GM19099 (cell line): Measurements from ENCODE around the gene XPO6.

Experiments
- POLR2A ChIP-seq: IDR thresholded peaks from 3 replicates; pipeline ENCODE4 v1.6.1; 2011; ENCODE audit warnings: low read depth; ENCODE audit not compliant: insufficient read length; ENCODE audit errors: extremely low read depth

XPO6 gene

DNA sequence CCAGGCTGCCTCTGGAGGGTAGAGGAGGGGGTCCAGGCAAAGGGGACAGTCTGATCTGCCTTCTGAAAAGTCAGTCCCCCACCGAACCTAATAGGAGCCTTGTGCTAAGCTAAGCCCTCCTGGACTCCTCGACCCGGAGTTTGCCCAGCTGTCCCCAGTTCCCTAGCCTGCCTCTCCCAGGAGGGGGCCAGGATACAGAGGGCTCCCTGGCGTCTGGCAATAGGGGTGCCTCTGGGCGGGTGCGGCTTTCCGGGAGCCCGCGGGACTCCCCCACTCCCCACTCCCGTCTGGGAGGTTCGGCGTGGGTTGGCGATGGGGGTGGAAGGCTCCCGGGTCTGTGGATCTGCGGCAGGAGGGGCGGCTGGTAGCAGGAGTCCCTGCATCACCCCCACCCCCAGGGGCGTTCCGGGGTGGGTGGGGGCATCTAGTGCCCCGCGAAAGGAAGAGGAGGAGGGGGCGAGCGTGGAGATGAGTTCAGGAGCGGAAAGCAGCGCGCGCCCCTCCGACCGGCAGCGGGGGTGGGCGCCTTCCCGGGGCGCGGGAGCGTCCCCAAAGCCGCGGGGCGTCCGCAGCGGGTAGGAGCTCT, 149.4 kb downstream of the XPO6 start:
- TF ChIP-seq POLR2A: no peak

DNA sequence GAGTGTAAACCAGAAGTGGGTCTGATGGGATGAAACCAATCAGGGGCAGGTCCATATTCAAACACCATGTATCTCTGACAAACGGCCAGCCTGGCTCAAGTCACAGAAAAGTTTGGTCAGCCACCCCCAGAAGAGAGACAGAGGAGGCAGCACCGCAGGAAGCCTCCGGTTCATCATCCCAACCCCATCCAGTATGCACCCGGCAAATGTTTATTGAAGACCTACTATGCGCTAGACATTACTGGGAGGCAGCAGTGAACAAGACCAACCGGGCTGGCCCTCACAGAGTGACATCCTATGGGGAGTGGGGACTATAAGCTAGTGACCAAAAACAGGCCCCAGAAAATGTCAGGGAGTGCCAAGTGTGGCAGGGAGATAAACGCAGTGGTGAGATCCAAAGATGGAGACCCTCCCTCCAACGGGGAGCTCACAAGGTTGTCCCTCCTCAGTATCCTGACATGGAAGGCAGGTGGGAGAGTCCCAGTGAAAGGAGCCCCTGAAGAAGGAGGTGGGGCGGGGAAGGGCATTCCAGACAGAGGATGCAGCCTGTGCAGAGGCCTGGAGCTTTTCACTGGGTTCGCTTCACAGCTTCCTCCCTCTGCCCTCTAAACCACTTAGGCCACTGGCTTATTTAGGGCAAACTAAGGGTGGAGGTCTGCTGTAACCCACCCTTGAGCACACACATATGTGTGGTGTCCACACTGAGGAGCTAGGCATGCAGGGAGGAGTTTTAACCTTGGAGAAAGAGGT, 150.2 kb downstream of the XPO6 start:
- no peak for TF ChIP-seq POLR2A

DNA sequence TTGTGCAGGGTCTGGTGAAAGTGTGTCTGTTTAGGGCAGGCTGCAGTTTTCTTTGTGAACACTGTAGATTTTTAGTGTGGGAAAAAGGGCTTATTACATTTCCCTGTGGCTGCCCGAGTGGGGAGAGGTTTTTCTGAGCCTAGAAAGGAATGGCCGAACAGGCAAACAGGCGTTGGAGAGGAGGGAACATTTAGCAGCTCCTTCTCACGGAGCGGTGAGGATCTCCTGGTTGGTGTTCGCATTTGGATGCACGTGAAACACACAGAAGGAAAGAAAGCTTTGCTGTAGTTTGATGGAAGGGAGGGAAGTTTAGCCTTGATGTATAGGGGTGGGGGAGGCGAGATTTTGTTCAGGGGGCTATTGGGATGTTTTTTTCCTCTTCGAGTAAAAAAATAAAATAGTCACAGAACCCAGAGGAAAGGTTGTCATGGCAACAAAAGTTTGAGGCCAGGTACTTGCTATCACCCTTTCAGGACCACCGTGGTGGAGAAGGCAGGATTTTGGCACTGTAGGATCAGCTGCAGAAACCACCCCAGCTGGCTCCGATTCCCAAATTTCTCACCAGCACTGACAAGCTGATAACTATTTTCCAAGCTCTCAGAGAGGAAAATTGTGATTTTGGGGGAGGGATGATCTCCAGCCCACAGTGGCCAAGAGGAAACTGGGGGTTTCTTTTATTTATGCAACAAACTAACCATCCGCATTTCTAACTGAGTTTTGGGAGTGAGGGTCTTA, 151.8 kb downstream of the XPO6 start:
- TF ChIP-seq POLR2A: no peak

DNA sequence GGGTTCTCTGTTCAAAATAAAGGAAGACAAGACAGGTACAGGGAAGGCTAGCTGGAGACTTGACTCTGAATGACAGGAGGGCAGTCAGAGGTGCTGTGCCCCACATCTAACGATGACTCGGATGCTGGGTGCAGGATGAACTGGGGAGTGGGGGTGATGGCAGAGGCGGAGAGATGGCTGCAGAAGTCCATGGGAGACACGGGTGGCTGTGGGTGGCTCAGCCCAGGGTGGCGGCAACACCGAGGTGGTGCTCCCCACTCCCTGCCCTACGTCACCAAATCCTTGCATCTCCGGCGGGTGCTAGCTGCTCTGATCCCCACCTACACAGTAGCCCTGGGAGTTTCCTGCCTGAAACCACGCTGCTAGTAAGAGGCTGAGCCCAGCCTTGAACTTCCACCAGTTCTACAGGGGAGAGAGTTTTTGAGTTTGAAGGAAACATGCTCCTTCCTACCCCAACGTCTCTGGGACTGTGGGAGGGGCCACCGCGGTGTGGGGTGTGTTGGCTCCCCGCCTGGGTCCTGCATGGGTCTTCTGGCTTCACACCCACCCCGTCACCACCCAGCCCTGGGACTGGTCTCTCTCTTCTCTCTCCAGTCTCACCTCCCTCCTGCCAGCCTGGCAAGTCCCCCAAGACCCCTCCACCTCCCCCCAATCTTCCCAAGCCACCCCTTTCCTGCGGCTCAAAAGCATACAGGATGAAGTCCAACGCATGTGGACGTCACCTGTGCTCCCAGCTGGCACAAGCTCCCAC, 152.8 kb downstream of the XPO6 start:
- no peak for TF ChIP-seq POLR2A

DNA sequence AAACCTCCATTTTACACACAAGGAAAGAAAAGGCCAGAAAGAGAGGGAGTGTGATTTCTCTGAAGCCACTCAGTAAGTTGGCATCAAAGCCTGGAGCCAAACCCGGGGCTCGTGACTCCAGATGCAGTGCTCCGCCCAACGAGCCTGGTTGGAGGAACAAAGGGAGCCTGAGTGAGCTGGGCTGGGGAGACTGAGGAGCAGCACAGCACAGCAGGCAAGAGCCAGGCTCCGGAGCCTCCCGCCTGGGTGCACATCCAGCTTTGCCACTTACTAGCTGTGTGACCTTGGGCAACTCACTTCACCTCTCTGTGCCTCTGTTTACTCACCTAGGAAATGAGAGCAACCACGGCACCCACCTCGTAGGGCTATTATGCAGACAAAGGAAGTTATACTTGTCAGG, 153.8 kb downstream of the XPO6 start:
- no peak for TF ChIP-seq POLR2A

DNA sequence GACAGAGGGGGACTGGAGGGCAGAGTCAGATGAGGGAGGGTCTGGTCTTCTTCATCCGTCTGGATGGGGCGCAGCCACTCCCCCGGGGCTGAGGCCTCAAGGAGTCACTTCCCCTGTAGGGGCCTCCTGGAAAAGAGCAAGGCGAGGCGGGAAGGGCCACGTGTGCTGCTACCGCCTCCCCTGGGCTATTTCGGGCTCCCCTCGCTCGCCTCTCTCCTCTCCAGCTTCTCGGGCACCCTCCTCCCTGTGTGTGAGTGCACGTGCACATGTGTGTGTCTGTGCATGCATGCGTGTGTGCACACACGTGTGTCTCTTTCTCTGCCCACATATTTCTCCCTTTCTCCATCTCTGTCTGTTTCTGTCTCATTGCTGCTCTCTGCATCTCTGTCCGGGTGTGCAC, 158.3 kb downstream of the XPO6 start:
- no peak for TF ChIP-seq POLR2A

DNA sequence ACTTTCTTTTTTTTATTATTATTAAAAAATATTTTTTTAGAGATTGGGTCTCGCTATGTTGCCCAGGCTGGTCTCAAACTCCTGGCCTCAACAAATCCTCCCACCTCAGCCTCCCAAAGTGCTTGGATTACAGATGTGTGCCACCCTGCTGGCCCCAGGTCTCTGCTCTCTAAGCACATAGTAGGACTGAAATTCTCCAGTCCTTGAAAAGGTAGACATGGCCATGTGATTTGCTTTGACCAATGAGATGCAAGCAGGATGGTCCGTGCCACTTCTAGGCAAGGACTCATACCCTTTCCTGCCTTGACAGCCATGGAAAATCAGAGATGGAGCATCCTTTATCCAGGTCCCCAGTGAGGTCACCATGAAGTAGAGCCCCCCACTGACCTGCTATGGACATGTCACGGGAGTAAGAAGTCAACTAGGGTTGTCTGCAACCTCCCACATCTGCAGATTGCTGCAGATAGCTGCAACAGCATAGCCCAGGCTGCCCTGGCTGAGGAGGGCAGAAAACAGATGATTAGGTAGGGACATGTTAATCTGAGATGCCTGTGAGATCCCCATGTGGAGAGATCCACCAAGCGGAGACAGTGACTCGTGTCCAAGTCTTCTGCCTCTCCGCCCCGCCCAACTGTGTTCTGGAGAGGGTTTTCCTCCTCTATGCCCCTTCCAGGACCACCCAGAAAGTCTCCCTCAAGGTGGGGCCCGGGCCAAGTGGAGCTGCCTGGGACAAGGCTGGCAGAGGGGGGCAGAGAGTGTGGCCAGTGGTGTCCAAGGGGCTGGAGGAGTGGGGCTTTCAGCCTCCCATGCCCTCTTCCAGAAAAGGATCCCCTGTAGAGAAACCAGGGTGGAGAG, 159.3 kb downstream of the XPO6 start:
- no peak for TF ChIP-seq POLR2A

DNA sequence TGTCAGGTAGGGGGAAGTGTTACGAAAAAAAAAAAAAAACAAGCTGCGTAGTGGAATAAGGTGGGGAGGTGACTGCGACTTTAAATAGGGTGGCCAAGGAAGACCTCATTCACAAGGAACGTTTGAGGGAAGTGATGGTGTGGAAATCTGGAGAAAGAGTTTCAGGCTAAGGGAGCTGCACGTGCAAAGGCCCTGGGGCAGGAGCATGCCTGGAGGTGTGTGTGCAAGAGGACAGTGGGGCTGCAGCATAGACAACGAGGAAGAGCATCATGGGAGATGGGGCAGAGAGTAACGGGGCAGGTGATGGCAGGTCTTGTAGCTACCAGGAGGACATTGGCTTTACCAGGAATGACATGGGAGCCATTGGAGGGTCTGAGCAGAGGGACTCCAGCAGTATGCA, 160.3 kb downstream of the XPO6 start:
- TF ChIP-seq POLR2A: no peak
